ENCODE data around the gene KSR1.
"Not testable (repeated sequence)": the region's sequence is repeated elsewhere in the genome, so short reads cannot be mapped to it uniquely, and the experiment has no call there.

Gene KSR1

GRCh38 chr17:27455914-27456680 is at the start of gene KSR1:
TSS of gene KSR1 (plus strand) at chr17:27456448. CDS start at chr17:27456644, 196 bp downstream.
- peak; percentile 44 for DNase-seq (ENCODE audit: low read depth in 2 of 2)

GRCh38 chr17:27407916-27408864 is 48.1 kb upstream of the KSR1 start:
- peak; percentile 50 to 53 for DNase-seq (ENCODE audit: low read depth in 2 of 2)

- DNase-seq (ENCODE audit: low read depth in 2 of 2) = no peak
Observed at GRCh38 chr17:27408891-27409290, 47.4 kb upstream of the KSR1 start.

- not testable (repeated sequence) for DNase-seq (ENCODE audit: low read depth in 2 of 2)
Observed at GRCh38 chr17:27412158-27412557, 44.1 kb upstream of the KSR1 start.

GRCh38 chr17:27413315-27413714 is 42.9 kb upstream of the KSR1 start:
- DNase-seq (ENCODE audit: low read depth in 2 of 2) = no peak

- no peak for DNase-seq (ENCODE audit: low read depth in 2 of 2)
Observed at GRCh38 chr17:27413792-27414191, 42.5 kb upstream of the KSR1 start.

GRCh38 chr17:27414271-27414670 is 42.0 kb upstream of the KSR1 start:
- DNase-seq (ENCODE audit: low read depth in 2 of 2) = no peak

- no peak for DNase-seq (ENCODE audit: low read depth in 2 of 2)
Observed at GRCh38 chr17:27414694-27415093, 41.6 kb upstream of the KSR1 start.

- DNase-seq (ENCODE audit: low read depth in 2 of 2) = no peak
Observed at GRCh38 chr17:27415120-27415795, 41.0 kb upstream of the KSR1 start.

- DNase-seq (ENCODE audit: low read depth in 2 of 2) = no peak
Observed at GRCh38 chr17:27417596-27418365, 38.5 kb upstream of the KSR1 start.

GRCh38 chr17:27418366-27418615 is 38.0 kb upstream of the KSR1 start:
- no peak for DNase-seq (ENCODE audit: low read depth in 2 of 2)

- no peak for DNase-seq (ENCODE audit: low read depth in 2 of 2)
Observed at GRCh38 chr17:27419156-27419555, 37.1 kb upstream of the KSR1 start.

GRCh38 chr17:27420211-27420950 is 35.9 kb upstream of the KSR1 start:
- no peak for DNase-seq (ENCODE audit: low read depth in 2 of 2)

- no peak for DNase-seq (ENCODE audit: low read depth in 2 of 2)
Observed at GRCh38 chr17:27421111-27421510, 35.1 kb upstream of the KSR1 start.

- DNase-seq (ENCODE audit: low read depth in 2 of 2) = not testable (repeated sequence)
Observed at GRCh38 chr17:27421626-27422025, 34.6 kb upstream of the KSR1 start.

- no peak for DNase-seq (ENCODE audit: low read depth in 2 of 2)
Observed at GRCh38 chr17:27422601-27423000, 33.6 kb upstream of the KSR1 start.

GRCh38 chr17:27423651-27424050 is 32.6 kb upstream of the KSR1 start:
- DNase-seq (ENCODE audit: low read depth in 2 of 2) = no peak

GRCh38 chr17:27424516-27424915 is 31.7 kb upstream of the KSR1 start:
- DNase-seq (ENCODE audit: low read depth in 2 of 2) = no peak

- no peak for DNase-seq (ENCODE audit: low read depth in 2 of 2)
Observed at GRCh38 chr17:27424941-27425340, 31.3 kb upstream of the KSR1 start.

- not testable (repeated sequence) for DNase-seq (ENCODE audit: low read depth in 2 of 2)
Observed at GRCh38 chr17:27425571-27425970, 30.7 kb upstream of the KSR1 start.

GRCh38 chr17:27425991-27426390 is 30.3 kb upstream of the KSR1 start:
- no peak for DNase-seq (ENCODE audit: low read depth in 2 of 2)
